HG03095 (cell line): ENCODE data around the gene FRRS1.

ENCODE experiments used
- ATAC-seq: cut with Tn5 transposase; IDR thresholded peaks from one replicate; pipeline ENCODE4 v1.9.1; 2021; ENCODE audit warnings: moderate library complexity; ENCODE audit not compliant: unreplicated experiment

The FRRS1 gene

DNA sequence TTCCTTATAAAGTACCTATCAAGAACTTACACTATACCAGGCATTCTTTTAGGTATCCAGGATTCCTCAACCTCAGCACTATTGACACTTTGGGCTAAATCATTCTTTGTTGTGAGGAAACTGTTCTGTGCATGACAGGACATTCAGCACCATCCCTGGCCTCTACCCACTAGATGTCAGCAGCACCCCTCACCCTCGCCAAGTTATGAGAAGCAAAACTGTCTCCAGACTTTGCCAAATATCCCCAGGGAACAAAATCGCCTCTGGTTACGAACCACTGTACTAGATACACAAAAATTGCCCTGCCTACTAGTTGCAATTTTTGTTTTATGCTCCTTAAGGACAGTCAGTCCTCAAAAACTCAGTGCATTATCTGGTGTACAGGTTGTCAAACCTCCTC is 84.9 kb downstream of the FRRS1 start:
- ATAC-seq, result no peak

DNA sequence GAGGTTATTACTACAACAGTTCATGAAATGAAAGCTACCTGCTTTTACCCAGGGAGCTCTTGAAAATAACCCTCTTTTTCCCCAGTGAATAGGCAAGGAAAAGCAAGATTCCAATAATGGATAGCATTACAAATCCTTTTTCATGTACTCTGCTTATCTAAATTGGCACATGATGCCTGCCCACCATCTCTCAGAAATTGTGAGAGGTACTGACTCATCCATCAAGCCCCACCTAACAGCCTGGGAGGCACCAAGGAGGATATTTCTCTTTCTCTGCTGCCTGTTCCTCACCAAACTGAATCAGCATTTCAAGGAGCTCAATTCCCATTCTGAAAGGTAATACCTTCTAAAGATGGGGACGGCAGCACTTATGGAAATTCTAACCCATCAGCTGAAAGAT is 86.2 kb downstream of the FRRS1 start:
- no peak for ATAC-seq

DNA sequence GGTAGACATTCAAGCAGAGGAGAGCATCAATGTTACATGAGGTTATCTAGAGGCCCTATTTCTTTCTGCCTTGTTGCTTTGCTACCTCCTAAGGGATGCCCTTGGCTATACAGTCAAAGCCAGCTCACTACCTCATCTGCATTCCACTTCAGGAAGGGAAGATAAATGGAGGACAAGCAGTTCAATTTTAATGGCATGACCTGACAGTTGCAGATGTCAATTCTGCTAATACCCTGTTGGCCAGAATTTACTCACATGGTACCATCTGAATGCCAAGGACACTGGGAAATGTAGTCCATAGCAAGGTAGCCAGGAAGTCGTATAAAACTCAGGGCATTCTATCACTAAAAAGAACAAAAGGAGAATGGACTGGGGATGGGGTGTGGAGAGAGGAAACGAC is 89.0 kb downstream of the FRRS1 start:
- no peak for ATAC-seq

DNA sequence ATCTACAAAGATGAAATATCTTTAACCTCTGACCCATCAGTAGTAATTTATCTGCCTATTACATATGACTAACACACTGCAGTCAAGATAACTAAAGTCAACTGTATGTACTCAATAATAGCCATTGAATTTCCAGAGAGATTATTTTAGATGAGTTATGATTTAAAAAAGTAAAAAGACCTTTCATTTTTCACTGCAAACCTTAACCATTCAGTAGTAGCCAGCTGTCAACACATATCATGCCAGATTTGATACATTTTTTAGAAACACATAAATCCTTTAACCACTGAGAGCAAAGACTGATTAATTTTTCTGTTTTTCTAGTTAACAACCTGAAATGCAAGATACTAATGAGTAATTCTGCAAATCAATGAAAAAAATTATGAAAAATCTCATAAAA is 89.6 kb downstream of the FRRS1 start:
- no peak for ATAC-seq

DNA sequence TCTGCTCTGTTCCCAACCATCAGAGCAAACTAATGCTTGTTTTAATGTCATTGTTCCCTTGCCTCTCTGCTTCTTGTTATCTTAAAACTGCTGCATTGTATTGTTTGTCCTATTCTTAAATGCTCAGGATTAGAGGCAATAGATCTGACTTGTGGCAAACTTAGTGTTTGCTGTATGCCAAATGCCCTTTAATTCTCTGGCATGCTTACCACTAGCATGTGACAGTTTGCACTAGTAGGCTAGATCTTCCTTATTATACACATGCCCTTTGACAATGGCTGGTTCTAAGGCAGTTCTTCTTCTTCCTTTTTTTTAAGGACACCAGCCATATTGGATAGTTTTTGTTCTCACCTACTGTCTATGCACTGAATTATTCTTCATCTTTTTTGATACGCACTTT is 90.4 kb downstream of the FRRS1 start:
- no peak for ATAC-seq

DNA sequence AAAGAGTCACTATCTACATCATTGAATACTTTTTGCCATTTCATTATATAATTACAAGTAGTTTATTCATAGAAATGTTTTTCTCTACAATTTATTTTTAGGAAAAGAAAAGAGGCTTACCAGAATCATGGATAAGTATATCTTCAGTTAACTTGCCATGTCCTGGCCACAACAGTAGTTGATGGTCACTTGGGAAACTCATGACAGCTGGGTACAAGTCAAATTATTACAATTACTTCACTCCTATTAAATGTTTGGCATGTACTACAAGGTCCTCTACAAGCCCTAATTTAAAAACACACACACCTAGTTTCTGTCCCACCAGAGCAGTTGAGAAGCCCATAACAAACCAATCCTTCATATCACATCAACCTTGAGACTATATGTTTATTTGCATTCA is 91.1 kb downstream of the FRRS1 start:
- no peak for ATAC-seq

DNA sequence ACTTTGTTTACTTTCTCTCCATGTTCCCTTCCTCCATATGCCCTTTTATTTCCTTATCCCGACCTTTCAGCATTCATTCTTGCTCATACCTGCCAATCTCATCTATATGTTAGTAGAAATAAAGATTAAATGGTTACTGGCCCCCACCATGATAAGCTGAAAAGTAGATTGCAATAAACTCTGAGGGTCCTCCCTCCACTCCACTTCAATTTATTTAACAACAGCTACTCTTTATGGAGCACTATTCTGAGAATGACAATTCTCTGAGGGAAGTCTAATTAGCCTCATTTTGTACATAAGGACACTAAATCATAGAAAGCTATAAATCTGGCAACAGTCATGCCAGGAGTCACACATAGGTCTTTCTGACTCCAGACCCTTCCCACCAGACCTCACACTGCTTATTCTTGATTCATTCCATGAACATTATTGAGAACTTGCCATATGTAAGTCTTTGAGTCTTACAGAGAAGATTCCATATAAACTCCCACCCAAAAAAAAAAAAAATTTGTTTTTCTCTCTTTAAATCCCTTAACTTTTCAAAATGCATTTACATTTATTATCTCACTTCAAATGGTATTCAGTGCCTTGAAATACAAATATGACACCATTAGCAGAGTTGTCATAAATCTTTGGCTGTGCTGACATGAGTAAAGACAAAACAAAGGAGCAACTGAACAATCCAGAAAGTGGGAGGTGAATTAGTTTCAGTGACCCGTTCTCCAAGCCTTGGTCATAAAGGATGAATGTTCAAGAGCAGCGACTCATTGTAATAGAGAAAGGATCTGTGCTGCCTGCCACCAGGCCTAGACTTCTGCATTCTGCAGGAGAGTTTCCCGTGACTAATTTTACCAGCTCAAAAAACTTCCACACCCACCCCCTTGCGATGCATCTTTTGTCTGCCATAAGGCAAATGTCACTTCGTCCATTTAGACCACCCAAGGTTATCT is 92.0 kb downstream of the FRRS1 start:
- ATAC-seq, result no peak

DNA sequence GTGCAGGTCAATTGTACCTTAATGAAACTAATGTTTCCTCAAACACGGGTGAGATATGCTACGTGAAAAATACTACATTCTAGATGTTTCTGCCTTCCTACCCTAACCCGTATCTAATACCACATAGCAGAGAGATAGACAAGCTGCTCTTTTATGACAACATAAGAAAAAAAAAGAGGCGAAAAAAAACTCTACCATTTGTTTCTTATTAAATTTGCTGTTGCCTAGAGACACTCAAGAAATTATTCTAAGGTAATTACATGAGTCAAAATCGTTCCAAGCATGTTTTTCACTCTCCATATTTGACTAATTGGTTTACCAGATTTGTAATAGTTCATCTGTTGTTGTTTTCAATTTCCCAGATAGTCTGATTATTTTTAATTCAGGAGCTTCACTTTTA is 93.1 kb downstream of the FRRS1 start:
- ATAC-seq, result no peak

DNA sequence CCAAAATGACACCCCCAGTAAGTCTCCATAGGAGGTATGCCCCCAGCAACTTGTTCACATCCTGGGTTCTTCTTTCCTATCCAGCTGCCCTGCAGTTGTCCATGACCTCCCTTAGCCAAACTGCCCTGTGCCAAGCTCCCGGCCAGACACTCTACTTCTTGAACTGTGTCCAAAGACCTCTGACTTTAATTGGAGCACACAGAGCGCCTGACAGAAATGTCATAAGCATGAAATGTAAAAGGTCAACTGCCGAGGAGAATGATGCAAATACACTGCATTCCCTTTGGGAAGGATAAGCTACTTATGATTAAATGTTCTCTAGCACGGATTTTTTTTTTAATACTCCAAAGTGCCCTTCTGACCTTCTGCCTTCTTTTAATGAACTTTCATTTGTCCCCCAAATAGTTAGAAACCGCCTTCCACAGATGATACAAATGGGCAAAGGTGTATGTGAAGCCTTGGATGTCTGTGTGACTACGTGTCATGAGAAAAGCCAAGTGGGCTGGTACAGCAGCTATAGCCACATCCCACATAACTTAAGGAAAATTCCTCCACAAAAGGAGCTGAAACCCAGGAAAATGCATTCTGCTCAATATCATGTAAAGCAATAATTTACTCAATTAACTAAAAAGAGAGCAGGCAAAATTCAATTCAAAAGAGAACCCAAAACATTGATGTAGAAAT is 93.8 kb downstream of the FRRS1 start:
- no peak for ATAC-seq

DNA sequence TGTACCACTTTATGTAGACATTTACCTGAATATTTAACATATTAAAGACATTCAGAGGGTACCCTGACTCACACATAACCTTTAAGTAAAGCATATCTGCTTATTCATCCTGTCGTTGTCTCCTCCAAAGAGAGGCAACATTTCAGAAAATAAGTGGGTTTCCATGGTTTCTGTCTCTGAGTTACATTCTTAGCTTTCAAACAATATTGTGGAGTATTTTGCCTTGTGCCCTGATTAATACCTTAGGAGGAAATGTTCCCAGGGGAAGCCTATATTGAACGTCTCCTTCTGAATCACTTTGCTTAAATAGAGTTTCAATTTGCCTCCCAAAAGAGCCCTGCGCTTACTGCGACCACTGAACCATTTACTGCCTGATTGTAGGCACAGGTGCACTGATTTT is 94.4 kb downstream of the FRRS1 start:
- ATAC-seq, result no peak

DNA sequence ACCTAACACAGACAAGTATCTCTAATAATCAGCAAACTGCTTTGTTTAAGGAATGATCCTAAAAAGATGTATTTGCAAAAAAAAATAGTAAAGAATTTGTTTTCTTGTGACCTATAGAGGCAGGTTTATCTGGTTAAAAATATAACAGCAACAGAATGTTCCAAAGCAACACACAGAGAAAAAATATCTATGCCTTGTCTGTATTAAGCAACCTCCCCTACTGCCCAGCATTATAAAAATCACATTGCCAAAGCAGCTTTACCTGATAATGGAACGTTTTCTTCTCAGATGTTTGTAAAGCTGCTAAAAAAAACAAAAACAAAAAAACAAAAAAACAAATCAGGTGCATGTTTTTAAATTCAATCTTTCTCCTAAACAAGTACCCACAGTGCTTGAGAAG is 95.9 kb downstream of the FRRS1 start:
- no peak for ATAC-seq

DNA sequence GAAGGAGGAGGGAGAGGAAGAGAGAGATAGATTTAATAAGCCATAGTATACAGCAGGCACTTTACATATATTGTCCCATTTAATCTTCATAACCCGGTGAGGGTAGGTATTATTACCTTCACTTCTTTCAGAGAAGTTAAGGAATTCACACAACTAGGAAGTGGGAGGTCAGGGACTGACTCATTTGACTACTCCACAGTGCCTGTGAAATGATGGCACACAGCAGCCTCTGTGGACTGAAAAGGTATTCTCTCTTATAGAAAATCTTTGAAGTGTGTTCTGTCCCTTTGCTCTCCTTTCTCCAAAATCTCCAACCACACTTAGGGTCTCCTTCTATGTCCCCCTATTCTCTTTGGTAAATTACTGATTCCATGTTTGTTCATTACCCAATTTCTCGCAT is 96.6 kb downstream of the FRRS1 start:
- ATAC-seq, result no peak

DNA sequence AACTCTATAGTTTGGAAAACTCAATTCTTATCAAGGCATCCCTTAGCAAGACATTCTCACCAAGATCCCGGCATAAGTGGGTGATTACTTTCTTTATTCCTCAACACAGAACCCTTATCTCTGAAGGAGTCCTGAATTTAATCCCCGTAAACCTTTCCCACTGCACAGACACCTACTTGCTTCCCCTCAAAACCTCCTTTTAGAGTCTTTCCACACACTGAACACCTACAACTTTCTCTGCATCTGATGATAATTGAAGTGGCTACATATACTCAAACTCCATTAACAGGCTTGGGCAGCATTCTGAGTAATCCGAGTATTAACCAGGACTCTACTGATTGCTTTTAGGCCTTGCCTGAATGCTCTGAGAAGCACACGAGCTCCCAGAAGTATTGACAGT is 97.1 kb downstream of the FRRS1 start:
- no peak for ATAC-seq

DNA sequence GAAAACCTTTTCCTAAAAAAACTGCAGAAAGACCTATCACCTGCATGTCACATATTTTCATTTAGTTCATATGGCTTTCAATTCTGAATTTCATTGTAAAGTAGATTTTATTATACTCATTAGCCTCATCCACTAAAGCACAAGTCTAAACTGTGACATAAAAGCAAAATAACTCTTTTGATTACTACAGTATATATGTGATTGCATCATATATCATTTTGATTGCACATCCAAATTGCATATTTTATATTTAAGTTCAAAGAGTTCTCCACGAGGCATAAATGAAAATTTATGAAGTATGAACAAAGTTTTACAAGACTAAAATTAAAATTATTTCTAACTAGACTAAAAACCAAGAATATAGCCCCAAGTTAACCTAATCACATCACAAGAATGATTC is 101.2 kb downstream of the FRRS1 start:
- ATAC-seq, result no peak

DNA sequence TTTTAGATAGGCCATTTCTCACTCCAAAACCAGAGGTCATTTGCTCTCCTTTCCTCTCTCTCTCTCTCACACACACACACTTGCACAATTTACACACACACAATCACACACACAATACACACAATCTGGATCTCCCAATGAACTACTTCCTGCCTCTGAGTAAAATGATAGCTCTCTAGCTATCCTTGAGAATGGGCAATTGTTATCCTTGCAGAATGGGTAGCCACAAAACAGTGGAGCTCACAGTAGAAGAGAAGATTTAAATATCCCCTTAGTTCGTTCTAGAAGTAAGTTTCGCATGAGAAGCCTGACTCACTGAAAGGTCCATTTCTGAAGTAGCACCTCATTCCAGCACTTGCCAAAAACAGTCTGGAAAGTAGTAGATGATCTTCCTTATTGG is 102.9 kb downstream of the FRRS1 start:
- no peak for ATAC-seq

DNA sequence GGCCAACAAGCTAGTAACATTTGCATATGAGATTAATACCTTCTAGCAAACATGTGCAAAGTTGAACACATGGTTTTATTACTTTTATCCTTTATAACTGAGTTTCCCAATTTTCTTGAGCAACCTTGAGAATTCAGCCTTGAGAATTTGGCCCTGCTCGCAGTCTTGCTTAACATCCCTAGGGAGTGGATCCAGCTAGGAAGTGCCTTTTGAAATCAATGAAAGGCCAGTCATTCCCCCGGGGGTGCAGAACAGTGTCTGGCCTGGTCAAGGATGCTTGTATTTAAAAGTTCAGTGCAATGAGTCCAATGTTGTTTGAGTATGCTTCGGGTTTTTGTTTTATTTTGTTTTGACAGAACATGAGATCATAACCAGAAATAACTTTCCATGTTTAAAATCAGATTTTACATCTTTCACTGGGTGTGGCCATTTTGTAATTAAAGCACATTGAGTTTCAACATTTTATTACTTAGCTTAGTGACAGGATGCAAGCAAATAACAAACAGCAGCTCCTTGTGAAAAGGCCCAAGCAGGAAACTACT is 103.8 kb downstream of the FRRS1 start:
- ATAC-seq, result no peak

DNA sequence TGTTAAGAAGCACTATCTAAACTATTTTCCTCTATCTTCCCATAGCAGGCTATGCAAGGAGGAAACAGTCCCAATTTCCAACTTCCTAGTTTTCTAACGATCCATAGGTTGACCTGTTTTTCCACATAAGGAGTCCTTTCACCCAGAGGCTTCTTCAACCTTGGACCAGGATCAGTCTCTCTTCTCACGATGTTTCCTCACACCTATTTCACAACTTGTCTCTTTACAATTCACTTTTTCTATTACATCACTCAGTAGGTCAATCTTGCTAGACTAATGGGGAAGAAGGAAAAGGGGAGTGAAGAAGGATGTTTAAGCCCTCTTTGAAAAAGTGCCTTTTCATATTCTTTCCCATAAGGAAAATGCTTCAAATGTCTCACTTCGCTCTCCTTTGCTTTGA is 104.7 kb downstream of the FRRS1 start:
- no peak for ATAC-seq

DNA sequence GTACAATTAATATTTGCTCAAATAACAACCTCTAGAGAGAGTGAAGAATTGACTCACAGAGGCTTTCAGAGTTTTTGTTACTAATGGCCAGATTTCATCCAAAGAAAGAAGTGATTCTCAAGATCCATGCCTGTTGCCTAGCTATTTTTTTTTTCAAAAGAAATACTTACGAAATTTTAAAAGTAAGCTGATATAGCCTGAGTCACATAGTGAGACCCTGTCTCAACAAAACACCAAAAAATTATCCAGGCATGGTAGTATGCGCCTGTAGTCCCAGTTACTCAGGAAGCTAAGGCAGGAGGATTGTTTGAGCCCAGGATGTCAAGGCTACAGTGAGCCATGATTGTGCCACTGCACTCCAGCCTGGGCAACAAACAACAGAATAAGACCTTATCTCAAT is 105.9 kb downstream of the FRRS1 start:
- no peak for ATAC-seq

DNA sequence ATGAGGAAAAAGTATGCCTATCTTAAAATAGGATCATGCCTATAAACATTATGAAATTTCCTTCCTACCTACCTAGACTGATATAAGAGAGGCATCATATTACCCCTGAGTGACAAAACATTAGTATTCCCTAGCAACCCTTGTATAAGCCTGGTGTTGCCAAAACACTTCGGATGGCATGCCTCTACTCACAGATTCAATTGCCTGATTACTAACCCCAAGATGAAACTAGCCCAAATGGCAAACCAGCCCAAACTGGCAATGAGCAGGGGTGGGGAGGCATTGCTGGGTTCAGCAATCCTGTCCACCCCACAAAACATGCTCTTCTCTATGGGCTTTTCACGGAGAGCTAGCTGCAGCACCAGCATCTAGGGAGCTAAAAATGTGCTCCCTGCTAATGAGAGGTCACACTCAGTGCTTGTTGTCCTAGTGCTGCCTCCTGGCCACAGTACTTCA is 106.7 kb downstream of the FRRS1 start:
- ATAC-seq, result no peak
